ENCODE results near the gene CSMD2. TPM values are rescaled to one million over a fixed set of nuclear protein-coding genes. Genes with fewer than 3 reads are reported as not detected.

CSMD2 gene
- total and polyA plus RNA-seq, 7 donors, result under 0.01 to 0.83 (median 0.16) TPM

GRCh38 chr1:33906156-33906555 lies 258.9 kb downstream of the CSMD2 start:
- no peak overlapping the region for H3K4me3 ChIP-seq
- 71 to 72% methylated on average over 1 of the region's 1 CpG for WGBS, 2 donors
- H3K9me3 ChIP-seq, result no peaks in the 10 kb centered on the region
- intact Hi-C loops (cut with DNase I), result no loop called here
- no peak overlapping the region for H3K27ac ChIP-seq
- H3K4me1 ChIP-seq, result no peaks in the 10 kb centered on the region
- DNase-seq, result no peak
- no peak for TF ChIP-seq POLR2AphosphoS5 (IDR thresholded peaks at IDR 0.05)
- TF ChIP-seq EP300 (IDR thresholded peaks at IDR 0.05), result no peak
- H3K36me3 ChIP-seq, result no peaks in the 10 kb centered on the region
- H3K27me3 ChIP-seq, result no peaks in the 10 kb centered on the region

- Histone ChIP-seq H3K27ac (no peak overlapping the region), H3K9me3 (no peaks in the 10 kb centered on the region), H3K4me1 (no peaks in the 10 kb centered on the region), H3K4me3 (no peak overlapping the region), H3K27me3 (no peaks in the 10 kb centered on the region), H3K36me3 (no peaks in the 10 kb centered on the region)
- intact Hi-C loops (cut with DNase I), result no loop called here
- 58 to 72% methylated on average over 3 of the region's 3 CpGs for WGBS, 2 donors
- TF ChIP-seq POLR2AphosphoS5 (IDR thresholded peaks at IDR 0.05) (no peak), CTCF (IDR thresholded peaks at IDR 0.05) (no peak), POLR2A (IDR thresholded peaks at IDR 0.05) (no peak), EP300 (IDR thresholded peaks at IDR 0.05) (no peak)
- no peak for DNase-seq
Measured at GRCh38 chr1:33905241-33905640, 259.8 kb downstream of the CSMD2 start.

DNA sequence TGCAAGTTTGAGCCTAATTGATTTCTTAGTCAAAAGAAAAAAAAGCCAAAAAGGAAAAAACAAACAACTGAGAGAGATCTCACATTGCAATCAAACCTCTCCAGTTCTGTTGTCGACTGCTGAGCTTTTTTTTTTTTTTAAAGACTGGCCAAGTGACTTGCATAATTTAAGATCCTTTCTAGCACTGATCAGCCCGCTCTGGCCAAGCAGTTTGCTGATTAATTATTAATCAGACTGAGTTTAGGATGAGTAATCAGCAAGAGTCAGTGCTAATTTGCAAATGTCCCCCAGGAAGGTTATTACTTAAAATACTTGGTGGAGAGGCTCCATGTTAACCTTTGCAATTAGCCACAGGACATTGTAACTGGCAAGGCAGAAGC lies 261.8 kb downstream of the CSMD2 start:
- 7 to 26% methylated on average over 2 of the region's 2 CpGs for WGBS, 2 donors

GRCh38 chr1:33902486-33903209 lies 262.4 kb downstream of the CSMD2 start:
- Histone ChIP-seq H3K9me3 (no peaks in the 10 kb centered on the region), H3K27ac (no peak overlapping the region), H3K4me3 (no peak overlapping the region), H3K4me1 (no peaks in the 10 kb centered on the region), H3K36me3 (no peaks in the 10 kb centered on the region), H3K27me3 (no peaks in the 10 kb centered on the region)
- intact Hi-C loops (cut with DNase I), result no loop called here
- no peak for DNase-seq
- TF ChIP-seq CTCF (IDR thresholded peaks at IDR 0.05), result no peak
- no peak for TF ChIP-seq POLR2AphosphoS5 (IDR thresholded peaks at IDR 0.05)
- no peak for TF ChIP-seq POLR2A (IDR thresholded peaks at IDR 0.05)
- TF ChIP-seq EP300 (IDR thresholded peaks at IDR 0.05), result no peak
- 48 to 58% methylated on average over 6 of the region's 6 CpGs for WGBS, 2 donors

More for the DNA sequence above, 261.8 kb downstream of the CSMD2 start:
- no peak overlapping the region for H3K27ac ChIP-seq
- H3K27me3 ChIP-seq, result no peaks in the 10 kb centered on the region
- no peaks in the 10 kb centered on the region for H3K4me1 ChIP-seq
- intact Hi-C loops (cut with DNase I), result no loop called here
- no peaks in the 10 kb centered on the region for H3K9me3 ChIP-seq
- H3K4me3 ChIP-seq, result no peak overlapping the region
- no peaks in the 10 kb centered on the region for H3K36me3 ChIP-seq
- TF ChIP-seq EP300 (IDR thresholded peaks at IDR 0.05) (no peak), POLR2A (IDR thresholded peaks at IDR 0.05) (no peak), POLR2AphosphoS5 (IDR thresholded peaks at IDR 0.05) (no peak), CTCF (IDR thresholded peaks at IDR 0.05) (no peak)
- no peak for DNase-seq

DNA sequence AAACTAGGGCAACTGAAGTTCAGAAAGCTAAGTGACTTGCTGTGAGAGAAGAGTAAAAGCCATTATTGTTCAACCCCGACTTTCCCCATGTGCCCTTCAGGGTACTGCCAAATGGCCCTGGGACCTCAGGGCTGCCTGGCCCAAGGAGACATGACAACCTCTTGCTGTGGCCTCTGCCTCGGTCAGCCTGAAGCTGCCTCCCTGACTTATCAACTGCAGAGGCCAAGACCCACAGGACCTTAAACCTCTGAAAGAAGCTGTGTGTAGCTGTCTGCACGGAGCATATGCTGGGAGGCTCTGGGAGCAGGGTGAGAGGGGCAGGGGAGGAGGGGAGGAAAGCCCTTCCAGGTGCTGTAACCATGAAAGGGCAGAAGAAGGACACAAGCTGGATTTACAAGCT lies 265.3 kb downstream of the CSMD2 start:
- intact Hi-C loops (cut with DNase I), result no loop called here
- H3K9me3 ChIP-seq, result no peaks in the 10 kb centered on the region
- DNase-seq, result no peak
- H3K4me1 ChIP-seq, result no peaks in the 10 kb centered on the region
- no peak for TF ChIP-seq CTCF (IDR thresholded peaks at IDR 0.05)
- no peak for TF ChIP-seq EP300 (IDR thresholded peaks at IDR 0.05)
- H3K4me3 ChIP-seq, result no peak overlapping the region
- no peaks in the 10 kb centered on the region for H3K36me3 ChIP-seq
- no peak overlapping the region for H3K27ac ChIP-seq
- H3K27me3 ChIP-seq, result no peaks in the 10 kb centered on the region
- 59 to 80% methylated on average over 3 of the region's 3 CpGs for WGBS, 2 donors

Measured in sigmoid colon (tissue), 7 donors.